Cerebellar cortex (tissue), 1 donor: Measurements from ENCODE around the gene CXCL6.

Experiments used
- DNase-seq: peaks from one replicate; pipeline ENCODE4 v3.0.0-alpha.2; 2015; ENCODE audit warnings: low spot score

Gene CXCL6

GRCh38 chr4:73868206-73869129 lies 32.0 kb downstream of the CXCL6 start:
- no peak for DNase-seq

GRCh38 chr4:73869130-73870055 lies 32.9 kb downstream of the CXCL6 start, which contains the start of gene CXCL1:
CXCL1 (plus strand) TSS chr4:73869393; CDS start chr4:73869471, 78 bp downstream.
- no peak for DNase-seq

DNA sequence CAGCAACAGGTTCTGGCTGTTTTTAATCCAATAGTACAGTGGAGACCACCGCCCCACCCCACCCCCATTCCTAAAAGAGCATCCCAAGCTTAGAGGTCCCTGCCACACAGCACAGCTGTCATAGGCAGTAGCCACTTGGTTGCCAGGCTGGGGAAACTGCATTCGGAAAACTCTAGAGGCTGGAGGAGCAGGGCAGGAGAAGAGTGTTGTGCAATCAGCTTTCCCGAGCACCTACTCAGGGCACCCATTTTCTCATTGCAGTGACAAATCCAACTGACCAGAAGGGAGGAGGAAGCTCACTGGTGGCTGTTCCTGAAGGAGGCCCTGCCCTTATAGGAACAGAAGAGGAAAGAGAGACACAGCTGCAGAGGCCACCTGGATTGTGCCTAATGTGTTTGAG lies 33.8 kb downstream of the CXCL6 start:
- DNase-seq, result no peak

GRCh38 chr4:73870768-73871167 lies 34.3 kb downstream of the CXCL6 start:
- no peak for DNase-seq

GRCh38 chr4:73871511-73872310 lies 35.2 kb downstream of the CXCL6 start:
- DNase-seq, result no peak

GRCh38 chr4:73872316-73873108 lies 36.0 kb downstream of the CXCL6 start:
- DNase-seq, result no peak

- DNase-seq, result no peak
Observed at GRCh38 chr4:73874386-73874785, 37.9 kb downstream of the CXCL6 start.

GRCh38 chr4:73875401-73875800 lies 38.9 kb downstream of the CXCL6 start:
- DNase-seq, result no peak

DNA sequence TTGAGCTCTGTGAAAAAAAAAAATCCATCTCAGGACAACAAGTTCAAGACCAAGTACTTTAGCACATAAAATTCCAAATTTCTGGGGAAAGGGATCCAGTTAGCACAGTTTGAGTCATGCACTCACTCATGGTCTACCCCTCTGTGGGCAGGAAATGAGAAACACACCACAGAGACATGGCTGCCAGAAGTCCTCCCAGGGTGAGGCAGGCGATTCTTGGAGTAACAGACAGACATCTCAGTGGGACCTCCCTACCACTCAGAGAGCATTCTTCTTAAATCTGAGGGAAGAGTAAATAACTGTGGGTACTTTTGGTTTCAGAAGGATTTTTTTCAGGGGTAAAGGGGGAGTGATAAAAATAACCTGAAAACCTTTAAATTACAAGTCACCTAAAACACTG lies 46.8 kb downstream of the CXCL6 start:
- no peak for DNase-seq

DNA sequence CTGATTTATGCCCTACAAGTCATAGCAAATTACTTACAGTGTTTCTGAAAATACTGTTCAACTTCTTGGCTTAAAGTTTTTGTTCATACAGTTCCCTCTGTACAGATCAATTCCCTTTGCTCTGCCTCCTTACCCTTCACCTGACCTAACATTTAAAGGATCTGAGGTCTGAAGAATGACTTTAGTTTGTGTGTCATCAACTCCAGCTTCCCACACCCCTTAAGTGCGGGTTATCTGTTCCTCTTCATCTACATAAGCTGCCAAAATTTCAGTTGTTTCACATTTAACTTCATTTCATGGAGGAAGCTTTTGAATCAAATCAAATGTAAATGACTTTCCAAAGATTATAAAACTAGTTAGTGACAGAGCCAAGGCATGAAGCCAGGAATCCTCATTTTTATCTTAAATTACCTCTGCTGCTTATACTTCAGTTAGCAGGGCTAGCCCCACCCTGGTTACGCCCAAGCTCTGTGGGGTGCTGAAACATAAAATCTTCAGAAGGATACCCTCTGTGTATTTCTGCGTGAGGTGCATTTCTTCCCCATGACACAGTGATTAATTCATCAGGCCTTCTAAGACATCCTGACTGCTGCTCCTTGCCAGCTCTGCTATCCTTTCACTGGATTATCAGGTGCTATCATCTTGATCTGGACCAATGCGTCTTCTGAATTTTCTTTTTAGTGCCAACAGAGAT lies 49.2 kb downstream of the CXCL6 start:
- DNase-seq, result no peak
